8988T (cell line): ENCODE data around the gene ACVRL1.
"Not testable (repeated sequence)": the region's sequence is repeated elsewhere in the genome, so short reads cannot be mapped to it uniquely, and the experiment has no call there.

Experiments used
- DNase-seq: peaks from one replicate; pipeline ENCODE4 v3.0.0; 2011

Gene ACVRL1

GRCh38 chr12:51874486-51874885, 32.8 kb upstream of the ACVRL1 start:
- no peak for DNase-seq

- no peak for DNase-seq
These were observed 28.2 kb upstream of the ACVRL1 start for GRCh38 chr12:51879102-51879501.

- DNase-seq, result no peak
These were observed 24.0 kb upstream of the ACVRL1 start for GRCh38 chr12:51883295-51883694.

GRCh38 chr12:51883998-51884675, 23.2 kb upstream of the ACVRL1 start:
- DNase-seq, result no peak

DNA sequence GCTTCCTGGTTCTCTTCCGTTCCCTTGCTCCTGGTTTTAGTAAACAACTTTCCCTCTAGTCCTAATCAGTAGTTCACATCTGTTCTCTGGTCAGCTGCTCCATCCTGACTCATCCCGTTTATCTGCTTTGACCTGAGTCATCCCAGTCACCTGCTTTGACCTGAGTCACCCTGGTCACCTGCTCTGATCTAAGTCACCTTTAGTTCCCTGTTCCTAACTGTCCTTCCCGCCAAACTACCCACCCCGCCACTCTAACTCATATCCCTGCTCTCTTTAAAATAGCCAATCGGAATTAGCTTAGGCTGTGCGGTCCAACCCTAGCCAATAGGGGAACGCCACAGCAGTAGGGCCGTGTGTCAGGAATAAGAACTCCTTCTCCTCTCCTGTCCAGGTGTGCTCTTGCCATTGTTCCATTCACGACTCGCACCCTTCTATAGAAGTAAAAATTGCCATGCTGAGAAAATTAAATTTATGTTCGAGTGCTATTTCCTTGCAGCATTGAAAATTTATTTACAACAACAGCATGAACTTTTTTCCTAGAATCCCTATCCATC, 22.6 kb upstream of the ACVRL1 start:
- no peak for DNase-seq

DNA sequence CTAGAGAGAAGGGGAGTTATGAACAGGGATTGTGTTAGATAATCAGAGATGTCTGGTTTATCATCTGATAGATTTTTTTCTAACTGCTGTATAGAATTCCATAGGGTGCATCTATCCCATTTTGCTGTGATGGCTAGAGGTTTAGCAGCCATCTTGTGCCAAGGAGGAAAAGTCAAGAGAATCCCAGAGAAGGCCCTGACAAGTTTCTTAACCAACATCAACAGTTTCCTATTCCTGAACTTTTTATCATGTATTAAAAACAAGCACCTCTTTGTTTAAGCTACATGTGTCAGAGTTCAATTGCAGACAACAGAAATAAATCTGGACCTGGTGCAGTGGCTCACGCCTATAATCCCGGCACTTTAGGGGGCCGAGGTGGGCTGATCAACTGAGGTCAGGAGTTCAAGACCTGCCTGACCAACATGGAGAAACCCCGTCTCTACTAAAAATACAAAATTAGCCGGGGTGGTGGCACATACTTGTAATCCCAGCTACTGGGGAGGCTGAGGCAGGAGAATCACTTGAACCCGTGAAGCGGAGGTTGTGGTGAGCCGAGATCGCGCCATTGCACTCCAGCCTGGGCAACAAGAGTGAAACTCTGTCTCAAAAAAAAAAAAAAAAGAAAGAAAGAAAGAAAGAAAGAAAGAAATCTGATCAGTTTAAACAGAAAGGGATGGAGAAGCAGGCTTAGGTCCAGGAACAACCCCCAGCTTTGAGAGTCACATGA, 21.8 kb upstream of the ACVRL1 start:
- not testable (repeated sequence) for DNase-seq

- no peak for DNase-seq
These were observed 21.1 kb upstream of the ACVRL1 start for GRCh38 chr12:51886021-51886710.

DNA sequence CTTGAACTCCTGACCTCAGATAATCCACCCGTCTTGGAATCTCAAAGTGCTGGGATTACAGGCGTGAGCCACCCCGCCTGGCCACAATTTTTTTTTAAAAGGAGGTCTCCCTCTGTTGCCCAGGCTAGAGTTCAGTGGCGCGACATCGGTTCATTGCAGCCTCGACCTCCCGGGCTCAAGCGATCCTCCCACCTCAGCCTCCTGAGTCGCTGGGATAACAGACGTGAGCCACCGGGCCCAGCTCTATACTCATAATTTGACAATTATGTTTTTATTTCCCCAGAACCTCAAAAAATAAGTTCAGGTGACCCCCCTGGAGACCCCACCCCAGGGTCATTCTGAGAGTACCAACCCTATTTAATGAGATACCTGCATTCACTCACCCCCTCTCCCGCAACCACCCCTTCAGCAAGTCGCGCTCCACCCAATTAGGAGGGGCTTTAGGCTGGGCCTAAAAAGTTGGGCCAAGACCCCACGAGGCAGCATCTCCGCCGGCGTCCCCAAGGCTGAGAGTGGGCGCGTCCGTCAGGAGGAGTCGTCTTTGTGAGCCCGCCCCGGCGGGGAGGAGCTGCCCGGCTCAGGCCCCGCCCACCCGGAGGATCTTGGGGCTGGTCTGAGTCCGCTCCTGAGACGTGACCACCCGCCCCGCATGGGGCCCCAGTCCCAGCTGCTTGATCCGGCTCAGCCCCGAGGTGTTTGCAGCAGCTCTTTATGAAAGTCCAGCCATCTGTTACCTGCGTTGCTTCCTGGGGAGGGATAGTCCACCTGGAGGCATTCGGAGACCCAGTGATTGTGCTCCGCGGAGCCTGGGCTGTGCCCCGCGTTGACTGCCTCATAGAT, 19.6 kb upstream of the ACVRL1 start, which contains the start of gene ANKRD33:
TSS of gene ANKRD33 (plus strand) at position 628 of the 840 bp plus-strand sequence. CDS start at position 712, 84 bp downstream.
- DNase-seq, result no peak

GRCh38 chr12:51888316-51889215, 18.7 kb upstream of the ACVRL1 start:
- no peak for DNase-seq

- DNase-seq, result no peak
These were observed 17.8 kb upstream of the ACVRL1 start for GRCh38 chr12:51889216-51890132.

DNA sequence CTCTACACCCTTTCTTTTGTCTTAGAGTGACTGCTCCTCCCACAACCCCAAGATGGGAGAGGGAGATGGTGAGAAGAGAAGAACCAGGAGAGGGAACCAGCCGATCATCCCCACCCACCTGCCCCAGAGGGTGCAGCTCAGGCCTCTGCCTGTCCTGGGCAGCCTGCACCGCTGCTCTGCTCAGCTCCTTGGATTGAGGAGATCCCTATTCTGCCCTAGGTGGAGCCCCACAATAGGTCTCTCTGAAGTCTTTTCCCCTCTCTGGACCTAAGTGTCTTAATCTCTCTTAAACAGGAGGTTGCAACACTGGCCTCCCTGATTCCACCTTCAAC, 17.2 kb upstream of the ACVRL1 start:
- DNase-seq, result no peak

GRCh38 chr12:51890511-51891171, 16.7 kb upstream of the ACVRL1 start:
- no peak for DNase-seq

DNA sequence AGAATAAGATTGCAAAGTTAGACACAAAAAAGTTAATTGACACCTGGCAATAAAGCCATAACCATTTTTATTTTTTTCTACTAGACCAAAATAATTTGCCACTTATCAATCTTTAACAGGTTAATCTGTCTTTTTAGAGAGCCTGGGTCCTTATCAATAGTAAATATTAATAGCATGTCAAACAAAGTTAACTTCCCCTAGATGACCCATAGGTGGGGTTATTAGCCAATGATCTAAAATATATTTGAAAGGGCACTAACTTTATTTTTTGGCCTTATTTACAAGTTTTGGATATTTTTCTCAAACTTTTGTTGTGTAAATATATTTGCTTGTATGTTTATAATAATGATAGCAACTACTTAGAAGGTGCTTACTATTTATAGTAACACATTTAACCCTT, 15.5 kb upstream of the ACVRL1 start:
- no peak for DNase-seq

DNA sequence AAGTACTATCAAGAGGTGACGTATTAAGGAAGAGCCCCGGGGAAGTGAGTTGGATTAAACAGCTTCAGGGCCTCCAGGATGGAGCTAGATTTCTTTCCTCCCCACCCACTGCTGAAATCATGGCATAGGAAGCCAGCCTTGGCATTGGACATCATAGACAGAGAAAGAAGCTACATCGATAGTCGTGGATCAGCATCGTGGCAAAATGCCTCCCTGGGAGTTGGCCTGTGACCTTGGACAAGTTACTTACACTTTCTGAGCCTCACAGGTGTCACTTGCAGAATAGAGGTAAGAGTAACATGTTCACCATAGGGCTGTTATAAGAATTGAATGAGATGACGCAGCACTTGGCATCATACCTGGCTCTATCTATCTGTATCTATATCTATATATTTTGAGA, 13.5 kb upstream of the ACVRL1 start:
- no peak for DNase-seq

DNA sequence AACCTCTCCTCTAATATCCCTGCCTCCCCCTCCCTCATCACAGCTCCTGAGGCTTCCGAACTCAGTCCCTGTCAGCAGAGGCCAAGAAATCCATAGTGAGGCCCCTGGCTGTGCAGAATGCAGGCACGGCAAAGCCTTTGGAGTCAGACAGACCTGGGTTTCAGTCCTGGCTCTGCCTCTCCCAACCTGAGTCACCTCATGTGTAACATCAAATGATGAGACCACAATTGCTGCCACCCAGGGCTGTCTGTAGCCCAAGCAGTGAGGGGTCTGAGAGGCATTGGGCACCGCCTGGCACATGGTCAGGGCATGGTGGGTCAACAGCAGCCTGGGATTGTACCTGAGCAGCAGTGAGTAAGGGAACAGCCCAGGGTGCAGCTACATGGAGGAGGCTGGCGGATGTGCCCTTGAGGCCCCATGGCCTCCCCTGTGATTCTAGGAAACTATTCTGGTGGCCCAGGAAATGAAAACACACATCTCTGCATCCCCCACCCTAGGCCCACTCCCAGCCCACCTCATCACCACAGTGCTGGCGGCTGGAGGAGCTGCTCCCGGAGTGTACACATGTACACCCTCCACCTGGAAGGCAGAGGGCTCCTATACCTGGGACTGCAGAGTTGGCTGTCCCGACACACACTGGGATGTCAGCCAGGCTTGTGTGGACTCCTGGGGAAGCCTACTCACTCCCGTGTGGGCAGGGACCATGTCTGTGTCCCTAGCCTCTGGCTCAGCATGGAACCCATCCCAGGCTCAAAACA, 11.7 kb upstream of the ACVRL1 start:
- no peak for DNase-seq

DNA sequence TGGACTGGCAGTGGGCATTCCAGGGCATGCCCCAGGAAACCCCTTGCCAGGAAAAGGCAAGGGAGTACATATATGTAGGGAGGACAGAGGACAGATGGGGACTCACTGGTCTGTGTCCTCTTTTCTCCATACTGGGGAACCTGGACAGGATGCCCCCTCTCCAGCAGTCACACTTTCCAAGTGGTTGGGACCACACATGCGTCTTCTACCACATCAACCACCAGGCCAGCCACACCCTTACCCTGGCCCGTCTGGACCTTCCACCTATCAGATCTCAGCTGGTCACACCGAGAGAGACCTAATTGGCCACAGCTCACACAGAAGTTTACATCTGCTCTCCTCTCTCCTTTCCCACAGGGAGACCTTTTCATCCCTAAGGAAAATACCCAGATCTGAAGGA, 11.1 kb upstream of the ACVRL1 start:
- DNase-seq, result no peak

GRCh38 chr12:51897181-51897580, 10.1 kb upstream of the ACVRL1 start:
- no peak for DNase-seq

- no peak for DNase-seq
These were observed 8.8 kb upstream of the ACVRL1 start for GRCh38 chr12:51898506-51898905.

- DNase-seq, result no peak
These were observed 8.4 kb upstream of the ACVRL1 start for GRCh38 chr12:51898937-51899336.
